NAMALWA (cell line): ENCODE results near the gene SETD1A.

Experiments used
- DNase-seq: peaks from one replicate; pipeline ENCODE4 v3.0.0-alpha.2; 2015; ENCODE audit warnings: low spot score

SETD1A gene

GRCh38 chr16:30982548-30983288, 25.2 kb downstream of the SETD1A start:
- no peak for DNase-seq

- no peak for DNase-seq
Observed at GRCh38 chr16:30983289-30983889, 25.8 kb downstream of the SETD1A start.

- DNase-seq = no peak
Observed at GRCh38 chr16:30983898-30984610, 26.5 kb downstream of the SETD1A start.

GRCh38 chr16:30984669-30985400, 27.3 kb downstream of the SETD1A start, which contains the start of gene HSD3B7:
Gene HSD3B7, plus strand, starts transcription at chr16:30985207. Its CDS starts 452 bp downstream, at chr16:30985659.
- peak; percentile 76 for DNase-seq

- DNase-seq = no peak
Observed at GRCh38 chr16:30985401-30986128, 28.0 kb downstream of the SETD1A start.

- DNase-seq = no peak
Observed at GRCh38 chr16:30986129-30986991, 28.8 kb downstream of the SETD1A start.

- DNase-seq = no peak
Observed at GRCh38 chr16:30987581-30988190, 30.1 kb downstream of the SETD1A start.

GRCh38 chr16:30989469-30990047, 32.0 kb downstream of the SETD1A start:
- DNase-seq = no peak

GRCh38 chr16:30990105-30990504, 32.6 kb downstream of the SETD1A start:
- no peak for DNase-seq

GRCh38 chr16:30991052-30991451, 33.5 kb downstream of the SETD1A start:
- DNase-seq = no peak

GRCh38 chr16:30992276-30992780, 34.8 kb downstream of the SETD1A start:
- no peak for DNase-seq

GRCh38 chr16:30992931-30993816, 35.6 kb downstream of the SETD1A start:
- DNase-seq = no peak

GRCh38 chr16:30995927-30996323, 38.4 kb downstream of the SETD1A start:
- DNase-seq = no peak

- DNase-seq = no peak
Observed at GRCh38 chr16:30996324-30996984, 38.9 kb downstream of the SETD1A start.

GRCh38 chr16:30996985-30997724, 39.6 kb downstream of the SETD1A start:
- DNase-seq = peak; percentile 81

- no peak for DNase-seq
Observed at GRCh38 chr16:30997725-30998711, 40.5 kb downstream of the SETD1A start.
